Neural crest cell (in vitro differentiated cells): ENCODE measurements around the gene DYRK1A. TPM values are rescaled to one million over a fixed set of nuclear protein-coding genes. Genes with fewer than 3 reads are reported as not detected.

Experiments used
- DNase-seq: peaks from one replicate; pipeline ENCODE4 v3.0.0; 2021; ENCODE audit warnings: low read depth, mixed read lengths, low spot score
- H3K27ac Mint-ChIP-seq: one replicate; pipeline ENCODE4 v1.8.0; 2021; ENCODE audit warnings: mild to moderate bottlenecking, mixed read lengths; ENCODE audit not compliant: unreplicated experiment
- H3K27me3 Mint-ChIP-seq: 2 replicates; pipeline ENCODE4 v1.8.0; 2021; ENCODE audit warnings: low read depth, mild to moderate bottlenecking, mixed read lengths
- H3K36me3 Mint-ChIP-seq: 2 replicates; pipeline ENCODE4 v1.8.0; 2021; ENCODE audit warnings: low read depth, mild to moderate bottlenecking, mixed read lengths
- H3K4me1 Mint-ChIP-seq: 2 replicates; pipeline ENCODE4 v1.8.0; 2021; ENCODE audit warnings: mixed read lengths
- H3K4me3 Mint-ChIP-seq: one replicate; pipeline ENCODE4 v1.8.0; 2021; ENCODE audit warnings: mild to moderate bottlenecking, mixed read lengths
- H3K9me3 Mint-ChIP-seq: 2 replicates; pipeline ENCODE4 v1.8.0; 2021; ENCODE audit warnings: mixed read lengths
- total RNA-seq: library from RNA; stranded (reverse); gene quantifications from 2 replicates; pipeline ENCODE4 v1.2.1, GENCODE V29; 2021
- TF ChIP-seq, protein P1 (sequence below): fragments of 200-600 bp; sonication (generic); conservative IDR thresholded peaks from 2 replicates; pipeline ENCODE4 v1.5.0; 2021; ENCODE audit warnings: antibody characterized with exemption, mild to moderate bottlenecking

DYRK1A gene
- total RNA-seq, 1 donor from 2014 or later = 77.0 TPM

DNA sequence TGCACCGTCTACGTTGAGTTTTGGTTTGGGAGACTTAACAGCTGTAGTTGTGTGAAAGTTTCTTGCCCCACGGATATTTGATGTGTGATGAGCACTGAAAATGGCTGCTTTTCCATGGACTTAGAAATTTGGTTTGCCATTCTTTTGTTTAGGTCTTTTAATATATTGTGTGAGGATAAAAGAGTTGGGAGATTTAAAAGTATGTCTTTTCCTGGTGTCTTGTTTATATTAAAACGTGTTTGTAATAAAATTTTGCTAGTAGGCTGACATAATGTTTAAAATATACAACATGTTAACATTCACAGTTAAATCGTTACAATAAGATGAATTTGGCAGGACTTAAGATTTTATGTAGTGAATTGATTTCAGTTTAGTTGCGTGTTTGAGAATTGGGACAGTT, 106.9 kb downstream of the DYRK1A start:
- H3K4me3 Mint-ChIP-seq = no peak overlapping the region
- H3K36me3 Mint-ChIP-seq = peaks cover 13% of the 10 kb centered on the region
- DNase-seq = no peak
- no peaks in the 10 kb centered on the region for H3K27me3 Mint-ChIP-seq
- no peak overlapping the region for H3K27ac Mint-ChIP-seq
- TF ChIP-seq, protein P1, sequence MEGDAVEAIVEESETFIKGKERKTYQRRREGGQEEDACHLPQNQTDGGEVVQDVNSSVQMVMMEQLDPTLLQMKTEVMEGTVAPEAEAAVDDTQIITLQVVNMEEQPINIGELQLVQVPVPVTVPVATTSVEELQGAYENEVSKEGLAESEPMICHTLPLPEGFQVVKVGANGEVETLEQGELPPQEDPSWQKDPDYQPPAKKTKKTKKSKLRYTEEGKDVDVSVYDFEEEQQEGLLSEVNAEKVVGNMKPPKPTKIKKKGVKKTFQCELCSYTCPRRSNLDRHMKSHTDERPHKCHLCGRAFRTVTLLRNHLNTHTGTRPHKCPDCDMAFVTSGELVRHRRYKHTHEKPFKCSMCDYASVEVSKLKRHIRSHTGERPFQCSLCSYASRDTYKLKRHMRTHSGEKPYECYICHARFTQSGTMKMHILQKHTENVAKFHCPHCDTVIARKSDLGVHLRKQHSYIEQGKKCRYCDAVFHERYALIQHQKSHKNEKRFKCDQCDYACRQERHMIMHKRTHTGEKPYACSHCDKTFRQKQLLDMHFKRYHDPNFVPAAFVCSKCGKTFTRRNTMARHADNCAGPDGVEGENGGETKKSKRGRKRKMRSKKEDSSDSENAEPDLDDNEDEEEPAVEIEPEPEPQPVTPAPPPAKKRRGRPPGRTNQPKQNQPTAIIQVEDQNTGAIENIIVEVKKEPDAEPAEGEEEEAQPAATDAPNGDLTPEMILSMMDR = no peak
- H3K4me1 Mint-ChIP-seq = peaks cover 21% of the 10 kb centered on the region
- peaks cover 3% of the 10 kb centered on the region for H3K9me3 Mint-ChIP-seq

- Mint-ChIP-seq H3K27ac (no peak overlapping the region), H3K27me3 (no peaks in the 10 kb centered on the region), H3K4me3 (no peak overlapping the region), H3K9me3 (no peaks in the 10 kb centered on the region), H3K36me3 (peaks cover 7% of the 10 kb centered on the region), H3K4me1 (peaks cover 21% of the 10 kb centered on the region)
- TF ChIP-seq, protein P1 = no peak
- DNase-seq = no peak
Measured at GRCh38 chr21:37474342-37474741, 107.8 kb downstream of the DYRK1A start.

DNA sequence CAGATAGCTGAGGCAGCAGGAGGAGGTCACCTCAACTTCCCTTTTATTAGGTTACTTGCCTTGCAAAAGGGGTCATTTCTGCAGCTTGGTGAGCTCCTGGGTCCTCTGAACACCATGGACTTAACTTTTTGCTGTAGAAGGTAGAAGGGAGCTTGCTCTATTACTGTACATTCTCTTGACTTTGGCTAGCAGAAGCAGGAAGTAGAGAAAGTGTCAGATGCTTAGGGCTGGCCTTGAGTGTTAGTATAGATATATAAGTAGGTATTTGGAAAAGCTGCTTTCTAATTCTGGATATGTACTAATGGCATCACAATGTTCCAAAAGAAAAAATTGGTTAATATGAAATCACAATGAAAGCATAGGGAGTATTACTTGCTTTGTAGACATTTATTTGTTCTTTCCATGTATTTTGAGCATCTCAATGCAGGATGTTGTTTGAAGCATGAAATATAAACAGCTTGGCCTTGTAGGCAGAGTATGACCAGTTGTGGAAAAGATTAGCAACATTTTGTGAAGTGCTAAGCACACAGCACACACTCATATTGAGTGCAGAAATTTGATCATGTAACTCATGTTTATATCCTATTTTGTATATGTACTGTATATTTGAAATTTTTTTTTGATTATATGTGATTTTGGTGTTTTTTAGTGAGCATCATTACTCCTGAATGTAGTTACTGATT, 108.8 kb downstream of the DYRK1A start:
- no peak for DNase-seq
- H3K27me3 Mint-ChIP-seq = no peaks in the 10 kb centered on the region
- H3K4me3 Mint-ChIP-seq = no peak overlapping the region
- peaks cover 21% of the 10 kb centered on the region for H3K4me1 Mint-ChIP-seq
- no peaks in the 10 kb centered on the region for H3K9me3 Mint-ChIP-seq
- H3K27ac Mint-ChIP-seq = no peak overlapping the region
- peaks cover 6% of the 10 kb centered on the region for H3K36me3 Mint-ChIP-seq
- TF ChIP-seq, protein P1 = no peak

DNA sequence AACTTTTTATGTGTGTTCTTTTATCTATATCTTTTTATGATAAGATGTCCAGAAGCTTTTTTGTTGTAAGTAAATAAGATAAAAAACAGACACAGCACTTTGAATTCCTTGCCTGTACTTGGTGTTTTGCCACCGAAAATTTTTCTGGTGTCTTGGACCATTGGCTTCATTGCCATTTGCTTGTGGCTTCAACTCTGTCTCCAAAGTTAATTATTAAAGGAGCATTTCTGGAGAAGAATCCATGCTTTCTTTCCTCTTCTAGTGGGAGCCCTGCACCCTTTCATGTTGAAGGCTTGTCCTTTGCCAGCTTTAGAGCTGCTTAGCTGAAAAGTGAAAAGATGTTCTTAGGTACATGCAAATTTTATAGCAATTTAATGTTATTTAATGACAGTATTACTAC, 112.2 kb downstream of the DYRK1A start:
- DNase-seq = no peak
- no peaks in the 10 kb centered on the region for H3K9me3 Mint-ChIP-seq
- H3K36me3 Mint-ChIP-seq = peaks cover 18% of the 10 kb centered on the region
- H3K4me3 Mint-ChIP-seq = no peak overlapping the region
- no peak overlapping the region for H3K27ac Mint-ChIP-seq
- peaks cover 18% of the 10 kb centered on the region for H3K4me1 Mint-ChIP-seq
- TF ChIP-seq, protein P1 = no peak
- no peaks in the 10 kb centered on the region for H3K27me3 Mint-ChIP-seq

DNA sequence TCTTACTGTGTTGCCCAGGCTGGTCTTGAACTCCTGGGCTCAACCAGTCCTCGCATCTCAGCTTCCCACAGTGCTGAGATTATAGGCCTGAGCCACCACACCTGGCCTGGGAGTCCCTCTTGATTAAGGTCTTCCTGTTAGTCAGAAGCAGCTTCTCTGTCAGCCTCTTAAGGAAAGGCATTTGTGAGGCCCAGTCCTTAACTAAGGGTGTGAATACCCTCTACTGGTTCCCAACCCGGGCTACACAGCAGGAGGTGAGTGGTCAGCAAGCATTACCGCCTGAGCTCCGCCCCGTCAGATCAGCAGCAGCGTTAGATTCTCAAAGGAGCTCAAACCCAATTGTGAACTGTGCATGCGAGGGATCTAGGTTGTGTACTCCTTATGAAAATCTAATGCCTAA, 117.2 kb downstream of the DYRK1A start:
- H3K4me1 Mint-ChIP-seq = peaks cover 9% of the 10 kb centered on the region
- H3K27me3 Mint-ChIP-seq = no peaks in the 10 kb centered on the region
- no peak overlapping the region for H3K4me3 Mint-ChIP-seq
- TF ChIP-seq, protein P1 = no peak
- H3K27ac Mint-ChIP-seq = no peak overlapping the region
- no peaks in the 10 kb centered on the region for H3K9me3 Mint-ChIP-seq
- peaks cover 21% of the 10 kb centered on the region for H3K36me3 Mint-ChIP-seq
- no peak for DNase-seq
